ENCODE data around the gene DNTT. TPM values are rescaled to one million over a fixed set of nuclear protein-coding genes. Genes with fewer than 3 reads are reported as not detected.
A peak's percentile ranks its signal among the peaks of the same experiment; 100 is the strongest.

The DNTT gene
- polyA plus RNA-seq, 1 donor from 2014 or later: not detected

DNA sequence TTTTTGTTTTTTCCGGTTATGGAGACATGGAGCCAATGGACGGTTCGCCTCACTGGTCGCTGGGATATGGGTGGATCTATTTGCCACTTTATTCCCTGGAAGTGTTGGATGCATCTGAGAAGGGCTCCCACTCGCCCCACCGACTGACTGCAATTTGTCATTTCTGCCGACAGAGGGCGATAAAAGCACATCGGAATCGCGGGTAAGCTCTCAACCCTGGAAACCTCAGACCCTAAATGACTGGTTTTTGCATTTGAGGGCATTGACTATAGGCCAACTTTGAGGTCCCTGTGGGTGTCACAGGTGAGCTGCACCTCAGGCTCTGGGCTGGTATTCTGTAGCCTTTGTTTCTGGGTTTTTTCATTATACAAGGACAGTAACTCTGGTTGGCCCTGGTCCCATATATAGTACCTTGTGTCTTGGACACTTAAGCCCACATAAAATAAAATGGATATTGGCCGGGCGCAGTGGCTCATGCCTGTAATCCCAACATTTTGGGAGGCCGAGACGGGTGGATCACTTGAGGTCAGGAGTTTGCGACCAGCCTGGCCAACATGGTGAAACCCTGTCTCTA, 66.4 kb downstream of the DNTT start:
- Histone ChIP-seq H3K9ac (ENCODE audit: low read length) (no peak overlapping the region), H3K27ac (ENCODE audit: low read length) (no peak overlapping the region), H3K9me2 (ENCODE audit: insufficient read depth, low read length) (no peaks in the 10 kb centered on the region), H3K4me2 (ENCODE audit: low read length) (no peak overlapping the region), H3K79me2 (replicated peaks; ENCODE audit: insufficient read depth, low read length) (no peaks in the 10 kb centered on the region), H3K9me3 (ENCODE audit: low read length) (no peaks in the 10 kb centered on the region), H3K4me3 (ENCODE audit: low read length) (no peak overlapping the region), H4K20me1 (ENCODE audit: insufficient read depth) (no peaks in the 10 kb centered on the region), H3F3A (ENCODE audit: insufficient read depth, low read length, poor library complexity, severe bottlenecking) (no peaks in the 10 kb centered on the region), H3K36me3 (ENCODE audit: insufficient read depth, low read length) (no peaks in the 10 kb centered on the region), H3K27me3 (ENCODE audit: insufficient read depth, low read depth, low read length) (no peaks in the 10 kb centered on the region), H2AFZ (ENCODE audit: low read depth, low read length) (no peak overlapping the region)
- TF ChIP-seq RAD21 (conservative IDR thresholded peaks at IDR 0.05): peak; percentile 41
- TF ChIP-seq TAF1 (IDR thresholded peaks at IDR 0.05; ENCODE audit: low read depth): no peak
- TF ChIP-seq EP300 (conservative IDR thresholded peaks at IDR 0.05; ENCODE audit: poor library complexity, severe bottlenecking): no peak
- TF ChIP-seq, protein P1, sequence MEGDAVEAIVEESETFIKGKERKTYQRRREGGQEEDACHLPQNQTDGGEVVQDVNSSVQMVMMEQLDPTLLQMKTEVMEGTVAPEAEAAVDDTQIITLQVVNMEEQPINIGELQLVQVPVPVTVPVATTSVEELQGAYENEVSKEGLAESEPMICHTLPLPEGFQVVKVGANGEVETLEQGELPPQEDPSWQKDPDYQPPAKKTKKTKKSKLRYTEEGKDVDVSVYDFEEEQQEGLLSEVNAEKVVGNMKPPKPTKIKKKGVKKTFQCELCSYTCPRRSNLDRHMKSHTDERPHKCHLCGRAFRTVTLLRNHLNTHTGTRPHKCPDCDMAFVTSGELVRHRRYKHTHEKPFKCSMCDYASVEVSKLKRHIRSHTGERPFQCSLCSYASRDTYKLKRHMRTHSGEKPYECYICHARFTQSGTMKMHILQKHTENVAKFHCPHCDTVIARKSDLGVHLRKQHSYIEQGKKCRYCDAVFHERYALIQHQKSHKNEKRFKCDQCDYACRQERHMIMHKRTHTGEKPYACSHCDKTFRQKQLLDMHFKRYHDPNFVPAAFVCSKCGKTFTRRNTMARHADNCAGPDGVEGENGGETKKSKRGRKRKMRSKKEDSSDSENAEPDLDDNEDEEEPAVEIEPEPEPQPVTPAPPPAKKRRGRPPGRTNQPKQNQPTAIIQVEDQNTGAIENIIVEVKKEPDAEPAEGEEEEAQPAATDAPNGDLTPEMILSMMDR (IDR thresholded peaks at IDR 0.05; ENCODE audit: poor library complexity, severe bottlenecking): peak; percentile 60

GRCh38 chr10:96371356-96371755, 67.1 kb downstream of the DNTT start:
- H3F3A ChIP-seq (ENCODE audit: insufficient read depth, low read length, poor library complexity, severe bottlenecking): no peaks in the 10 kb centered on the region
- TF ChIP-seq TAF1 (IDR thresholded peaks at IDR 0.05; ENCODE audit: low read depth): no peak
- TF ChIP-seq, protein P1 (IDR thresholded peaks at IDR 0.05; ENCODE audit: poor library complexity, severe bottlenecking): no peak
- TF ChIP-seq EZH2 (IDR thresholded peaks at IDR 0.05; ENCODE audit: borderline replicate concordance, insufficient read depth, low read length, poor library complexity, severe bottlenecking): no peak
- no peak for TF ChIP-seq REST (IDR thresholded peaks at IDR 0.05; ENCODE audit: borderline replicate concordance)
- TF ChIP-seq MXI1 (conservative IDR thresholded peaks at IDR 0.05; ENCODE audit: poor library complexity, severe bottlenecking): no peak
- no peak for TF ChIP-seq SMC3 (conservative IDR thresholded peaks at IDR 0.05; ENCODE audit: poor library complexity)
- no peak for TF ChIP-seq POLR2AphosphoS5 (IDR thresholded peaks at IDR 0.05)
- no peak for TF ChIP-seq RAD21 (conservative IDR thresholded peaks at IDR 0.05)
- no peak for TF ChIP-seq EP300 (conservative IDR thresholded peaks at IDR 0.05; ENCODE audit: poor library complexity, severe bottlenecking)
- H3K9me2 ChIP-seq (ENCODE audit: insufficient read depth, low read length): no peaks in the 10 kb centered on the region
- H3K79me2 ChIP-seq (replicated peaks; ENCODE audit: insufficient read depth, low read length): no peaks in the 10 kb centered on the region
- no peak overlapping the region for H3K9ac ChIP-seq (ENCODE audit: low read length)
- no peak overlapping the region for H2AFZ ChIP-seq (ENCODE audit: low read depth, low read length)
- no peaks in the 10 kb centered on the region for H4K20me1 ChIP-seq (ENCODE audit: insufficient read depth)
- H3K4me3 ChIP-seq (ENCODE audit: low read length): no peak overlapping the region
- H3K4me2 ChIP-seq (ENCODE audit: low read length): no peak overlapping the region
- H3K9me3 ChIP-seq (ENCODE audit: low read length): no peaks in the 10 kb centered on the region
- H3K36me3 ChIP-seq (ENCODE audit: insufficient read depth, low read length): no peaks in the 10 kb centered on the region
- no peak overlapping the region for H3K27ac ChIP-seq (ENCODE audit: low read length)
- no peaks in the 10 kb centered on the region for H3K27me3 ChIP-seq (ENCODE audit: insufficient read depth, low read depth, low read length)
